GM18505 (cell line): ENCODE data around the gene PTK7.

Source experiments
- ATAC-seq: cut with Tn5 transposase; IDR thresholded peaks from one replicate; pipeline ENCODE4 v1.9.1; 2021; ENCODE audit not compliant: unreplicated experiment
- POLR2A ChIP-seq: IDR thresholded peaks from 4 replicates; pipeline ENCODE4 v1.6.1; 2011; ENCODE audit warnings: borderline replicate concordance; ENCODE audit not compliant: insufficient read depth, insufficient read length; ENCODE audit errors: extremely low read depth

The PTK7 gene

GRCh38 chr6:43089874-43090558 lies 13.9 kb downstream of the PTK7 start:
- ATAC-seq: no peak
- no peak for TF ChIP-seq POLR2A

- ATAC-seq: no peak
- TF ChIP-seq POLR2A: no peak
Measured at GRCh38 chr6:43090559-43090956, 14.4 kb downstream of the PTK7 start.

- no peak for TF ChIP-seq POLR2A
- no peak for ATAC-seq
Measured at GRCh38 chr6:43091020-43091419, 14.9 kb downstream of the PTK7 start.

GRCh38 chr6:43091436-43091991 lies 15.4 kb downstream of the PTK7 start:
- no peak for ATAC-seq
- no peak for TF ChIP-seq POLR2A

GRCh38 chr6:43092635-43093034 lies 16.5 kb downstream of the PTK7 start:
- TF ChIP-seq POLR2A: no peak
- no peak for ATAC-seq

GRCh38 chr6:43093436-43094289 lies 17.5 kb downstream of the PTK7 start:
- ATAC-seq: no peak
- no peak for TF ChIP-seq POLR2A

- ATAC-seq: no peak
- no peak for TF ChIP-seq POLR2A
Measured at GRCh38 chr6:43095939-43096338, 19.8 kb downstream of the PTK7 start.

- no peak for TF ChIP-seq POLR2A
- no peak for ATAC-seq
Measured at GRCh38 chr6:43096451-43097097, 20.5 kb downstream of the PTK7 start.

- TF ChIP-seq POLR2A: no peak
- ATAC-seq: no peak
Measured at GRCh38 chr6:43097098-43097489, 21.0 kb downstream of the PTK7 start.

GRCh38 chr6:43097502-43097901 lies 21.4 kb downstream of the PTK7 start:
- no peak for TF ChIP-seq POLR2A
- no peak for ATAC-seq

GRCh38 chr6:43101497-43101896 lies 25.4 kb downstream of the PTK7 start:
- TF ChIP-seq POLR2A: no peak
- no peak for ATAC-seq

GRCh38 chr6:43103253-43103876 lies 27.3 kb downstream of the PTK7 start:
- no peak for TF ChIP-seq POLR2A
- no peak for ATAC-seq
